Suppressor macrophage treated with lipopolysaccharide for 1 hour (primary cell): ENCODE data around the gene SCN3A.
A peak's percentile ranks its signal among the peaks of the same experiment; 100 is the strongest.

Source experiments
- DNase-seq, 3 donors: peaks; one replicate each; pipeline ENCODE4 v3.0.0-alpha.2; 2020 to 2022

The SCN3A gene

DNA sequence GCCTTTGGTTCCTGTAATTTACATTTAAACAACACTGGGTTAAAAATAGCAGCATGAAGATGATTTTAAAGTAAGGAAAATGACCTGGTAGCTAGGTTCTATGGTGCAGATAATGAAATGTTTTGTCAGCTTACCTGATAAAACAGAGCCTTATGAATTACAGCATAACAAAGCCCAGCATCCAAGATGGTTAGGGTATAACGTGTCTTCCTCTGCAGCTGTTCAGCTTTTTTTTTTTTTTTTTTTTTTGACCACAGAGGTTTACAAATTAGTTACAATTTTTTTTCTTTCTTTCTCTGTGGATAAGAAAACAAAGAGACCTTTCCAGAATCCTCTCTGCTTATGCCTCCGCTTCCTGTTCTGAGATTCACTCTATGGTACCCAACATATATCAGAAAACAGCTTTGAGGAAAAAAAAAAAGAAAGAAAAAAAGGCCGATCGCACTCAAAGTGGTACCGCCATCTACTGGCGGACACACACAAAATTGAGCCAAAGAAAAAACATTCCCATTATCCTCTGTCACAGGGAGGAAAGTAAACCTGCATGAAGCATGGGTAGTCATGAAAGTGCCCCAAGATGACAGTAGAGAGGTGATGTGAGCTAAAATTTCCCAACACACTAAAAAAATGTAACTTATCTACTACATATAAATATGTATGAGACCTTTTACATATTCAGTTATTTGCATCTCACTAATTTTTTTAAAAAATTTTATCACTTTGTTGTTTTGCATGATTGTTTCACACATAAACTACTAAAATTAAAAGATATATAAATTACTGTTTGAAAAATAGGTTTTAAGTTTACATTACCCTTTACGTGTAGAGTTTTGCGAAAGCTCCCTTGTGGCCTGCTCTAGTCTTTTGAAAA, at the start of gene SCN3A:
SCN3A (minus strand) TSS at position 362 of the 871 bp plus-strand sequence. CDS start 27,656 bp downstream, outside the sequence.
- peak; percentile 31 to 49 (median 49) for DNase-seq

DNA sequence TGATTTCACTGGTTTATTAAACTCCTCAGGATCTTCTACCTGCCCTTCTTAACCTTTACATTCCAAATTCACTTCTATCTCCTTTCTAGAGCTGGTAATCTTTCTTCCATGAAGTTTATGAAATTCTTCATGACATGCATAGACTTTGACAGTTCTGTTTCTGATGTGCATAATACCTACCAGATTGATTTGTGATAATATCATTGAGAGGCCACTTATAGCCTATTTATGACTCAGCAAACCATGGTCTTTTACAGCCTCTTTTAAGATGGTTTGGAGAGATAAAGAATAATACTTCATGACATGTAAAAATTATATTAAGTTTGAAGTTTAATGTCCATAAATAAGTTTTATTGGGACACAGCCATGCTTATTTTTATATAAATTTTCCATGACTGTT, 49.3 kb upstream of the SCN3A start:
- DNase-seq: no peak

GRCh38 chr2:165251366-165251765, 47.5 kb upstream of the SCN3A start:
- DNase-seq: no peak

DNA sequence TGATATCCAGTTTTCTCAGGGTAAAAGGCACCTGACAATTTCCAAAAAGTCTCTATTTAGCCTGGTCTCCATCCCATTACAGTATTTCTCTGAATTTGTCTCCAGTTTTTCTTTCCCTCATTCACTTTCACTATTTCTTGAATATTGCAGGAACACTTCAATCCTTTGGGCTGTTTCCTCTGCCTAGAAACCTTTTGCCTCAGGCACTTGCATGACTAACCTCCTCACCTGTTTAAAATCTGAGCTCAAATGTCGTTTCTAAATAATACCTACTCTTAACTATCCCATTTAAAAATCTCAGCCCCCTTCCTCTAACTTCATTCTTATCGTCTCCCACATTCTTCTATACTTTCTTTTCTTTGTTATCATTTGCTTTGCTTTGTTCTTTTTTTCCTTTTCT, 44.4 kb upstream of the SCN3A start:
- DNase-seq: no peak

DNA sequence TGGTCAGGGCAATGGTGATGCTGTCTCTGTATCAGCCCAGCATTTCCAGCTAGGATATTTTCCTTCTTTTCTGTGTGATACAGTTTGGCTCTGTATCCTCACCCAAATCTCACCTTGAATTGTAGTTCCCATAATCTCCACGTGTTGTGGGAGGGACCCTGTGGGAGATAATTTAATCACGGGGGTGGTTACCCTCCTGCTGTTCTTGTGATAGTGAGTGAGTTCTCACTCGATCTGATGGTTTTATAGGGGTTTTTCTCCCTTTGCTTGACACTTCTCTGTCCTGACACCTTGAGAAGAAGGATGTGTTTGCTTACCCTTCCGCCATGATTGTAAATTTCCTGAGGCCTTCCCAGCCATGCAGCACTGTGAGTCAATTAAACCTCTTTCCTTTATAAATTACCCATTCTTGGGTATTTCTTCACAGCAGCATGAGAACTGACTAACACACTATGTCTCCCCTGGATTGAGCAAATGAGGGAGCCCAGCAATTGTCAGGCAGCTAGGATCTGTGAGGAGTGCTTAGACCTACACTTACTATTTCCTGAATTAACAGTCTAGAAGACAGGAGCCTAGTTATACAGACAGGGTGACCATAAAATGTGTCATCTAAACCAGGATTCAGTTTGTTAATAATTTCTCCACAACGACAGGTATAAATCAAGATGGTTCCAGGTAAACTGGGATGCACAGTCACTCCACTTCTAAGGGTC, 41.4 kb upstream of the SCN3A start:
- DNase-seq: no peak

GRCh38 chr2:165240916-165241315, 37.1 kb upstream of the SCN3A start:
- no peak for DNase-seq

GRCh38 chr2:165239856-165240515, 36.1 kb upstream of the SCN3A start:
- no peak for DNase-seq

DNA sequence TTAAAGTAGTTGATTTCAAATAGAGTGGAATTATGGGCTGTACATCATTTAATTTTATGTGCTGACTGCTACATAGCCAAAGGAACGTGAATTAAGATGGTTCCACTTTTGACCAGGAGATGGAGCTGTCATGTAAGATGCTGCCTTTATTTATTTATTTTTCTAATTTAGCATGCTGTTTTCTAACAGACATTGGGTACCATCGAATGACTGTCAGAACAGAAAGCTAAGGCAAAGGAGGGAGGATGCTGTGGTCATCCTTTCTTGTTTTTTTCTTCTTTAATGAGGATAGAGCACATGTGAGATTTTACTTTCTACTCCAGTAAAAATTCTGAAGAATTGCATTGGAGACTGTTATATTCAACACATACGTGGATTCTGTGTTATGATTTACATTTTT, 35.4 kb upstream of the SCN3A start, which contains the start of gene SCN2A:
SCN2A (plus strand) TSS at position 185 of the 400 bp plus-strand sequence. CDS start 56,410 bp downstream, outside the sequence.
- DNase-seq: peak; percentile 46 to 63 (median 54)

DNA sequence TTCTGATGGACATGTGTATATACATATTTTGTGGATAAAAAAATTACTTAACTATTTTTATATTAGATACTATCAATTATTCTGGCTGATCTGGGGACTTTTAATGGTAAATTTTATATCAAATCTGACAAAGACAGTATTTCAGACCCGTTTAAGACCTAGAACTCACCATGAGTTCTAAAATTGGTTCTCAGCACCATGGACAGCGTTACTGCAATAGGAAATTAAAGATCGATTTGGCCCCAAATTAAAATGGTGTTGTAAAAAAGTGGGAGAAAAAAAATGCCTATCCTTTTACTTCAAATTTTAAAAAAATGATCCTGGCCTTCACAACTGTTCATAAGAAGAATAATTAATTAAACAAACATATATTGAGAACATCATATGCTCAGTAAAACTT, 34.4 kb upstream of the SCN3A start:
- DNase-seq: peak in 2 of 3 donors; percentile 19 to 26

DNA sequence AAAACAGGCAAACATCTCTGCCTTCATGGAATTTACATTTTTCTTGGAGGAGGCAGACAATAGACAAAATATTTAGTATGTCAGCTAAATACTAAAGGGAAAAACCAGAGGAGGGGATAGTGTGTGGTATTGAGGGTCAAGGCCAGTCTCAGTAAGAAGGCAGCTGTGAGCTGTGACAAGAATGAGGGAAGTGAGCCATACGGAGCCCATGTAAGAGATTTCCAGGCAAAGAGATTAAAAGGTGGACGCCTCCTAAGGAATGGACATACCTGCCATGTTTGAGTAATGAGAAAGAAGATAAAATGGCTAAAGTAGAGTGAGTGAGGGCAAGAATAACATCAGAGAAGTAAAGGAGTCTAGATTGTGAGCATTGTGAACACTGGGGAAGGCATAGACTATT, 33.2 kb upstream of the SCN3A start:
- DNase-seq: no peak

DNA sequence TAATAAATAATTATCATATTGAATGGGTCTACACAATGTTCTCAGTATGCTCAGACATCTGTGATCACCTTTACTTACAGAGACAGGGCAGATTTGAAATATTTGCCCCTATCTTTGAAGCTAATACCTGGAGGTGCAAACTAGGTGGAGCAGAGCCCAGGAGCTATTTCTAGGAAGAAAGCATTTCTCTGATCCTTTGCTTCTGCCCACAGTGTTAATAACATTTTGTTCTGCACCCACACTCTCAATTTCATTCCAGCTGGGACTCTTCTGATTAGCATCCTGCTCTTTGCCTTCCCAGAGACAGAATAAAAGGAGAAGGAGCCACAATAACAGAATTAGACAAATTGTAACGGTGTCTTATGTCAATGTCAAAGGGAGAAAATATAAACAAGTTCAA, 23.7 kb upstream of the SCN3A start:
- DNase-seq: no peak

GRCh38 chr2:165224941-165225340, 21.1 kb upstream of the SCN3A start:
- DNase-seq: no peak

GRCh38 chr2:165219481-165219880, 15.6 kb upstream of the SCN3A start:
- no peak for DNase-seq

DNA sequence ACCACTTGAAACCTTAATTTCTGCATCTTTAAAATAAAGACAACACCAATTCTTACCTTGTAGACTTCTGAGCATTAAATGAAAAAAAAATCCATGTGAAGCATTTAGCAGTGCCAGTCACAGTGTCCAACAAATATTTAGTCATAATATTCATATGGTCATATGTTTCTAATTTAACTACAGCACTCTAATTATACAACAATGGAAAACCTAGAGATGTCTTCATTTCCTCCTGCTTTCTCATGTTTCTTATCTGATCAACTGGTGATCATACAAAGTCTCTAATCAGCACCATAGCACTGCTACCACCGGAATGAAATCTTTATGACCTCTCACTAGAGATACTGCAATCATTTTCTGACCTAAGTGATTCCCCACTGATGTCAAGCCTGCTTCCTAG, 10.2 kb upstream of the SCN3A start:
- no peak for DNase-seq

- DNase-seq: no peak
These were observed 4.2 kb upstream of the SCN3A start for GRCh38 chr2:165208094-165208493.

GRCh38 chr2:165205865-165206264, 2.0 kb upstream of the SCN3A start:
- DNase-seq: no peak

DNA sequence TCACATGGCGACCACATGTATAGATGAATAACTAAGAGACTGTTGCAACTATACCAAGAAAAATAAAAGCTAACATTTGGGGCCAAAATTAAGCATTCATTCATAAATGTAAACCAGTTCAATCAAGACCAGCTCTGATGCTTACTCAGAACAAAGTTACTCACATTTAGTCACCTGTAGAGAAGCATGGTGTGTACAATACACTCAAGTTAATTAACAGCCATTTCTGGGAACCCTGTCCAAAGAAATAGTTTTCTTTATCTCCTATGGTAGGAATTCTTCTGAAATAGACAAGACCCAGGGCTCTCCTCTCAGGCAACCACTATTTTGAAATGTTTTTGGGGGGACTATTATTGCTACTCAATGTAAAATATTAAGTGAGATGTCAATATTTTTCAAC, 1.6 kb downstream of the SCN3A start:
- DNase-seq: no peak

GRCh38 chr2:165198181-165198580, 5.7 kb downstream of the SCN3A start:
- no peak for DNase-seq

DNA sequence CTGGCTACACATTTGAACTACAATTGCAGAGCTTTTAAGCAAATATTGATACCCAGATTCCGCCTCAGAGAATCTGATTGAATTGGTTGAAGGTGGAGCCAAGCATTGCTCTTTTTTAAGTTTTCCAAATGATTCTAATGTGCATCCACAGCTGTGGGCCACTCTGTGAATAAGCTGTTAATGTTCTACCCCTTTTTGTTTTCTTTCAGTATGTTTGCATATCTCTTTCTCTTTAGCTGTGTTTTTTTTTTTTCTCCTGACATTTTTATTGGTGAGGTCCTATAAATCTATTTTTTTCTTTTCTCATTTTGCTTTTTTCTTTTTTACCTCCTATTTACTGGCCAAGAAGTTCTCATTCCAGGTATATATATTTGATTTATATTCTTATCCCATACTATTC, 6.5 kb downstream of the SCN3A start:
- DNase-seq: no peak

DNA sequence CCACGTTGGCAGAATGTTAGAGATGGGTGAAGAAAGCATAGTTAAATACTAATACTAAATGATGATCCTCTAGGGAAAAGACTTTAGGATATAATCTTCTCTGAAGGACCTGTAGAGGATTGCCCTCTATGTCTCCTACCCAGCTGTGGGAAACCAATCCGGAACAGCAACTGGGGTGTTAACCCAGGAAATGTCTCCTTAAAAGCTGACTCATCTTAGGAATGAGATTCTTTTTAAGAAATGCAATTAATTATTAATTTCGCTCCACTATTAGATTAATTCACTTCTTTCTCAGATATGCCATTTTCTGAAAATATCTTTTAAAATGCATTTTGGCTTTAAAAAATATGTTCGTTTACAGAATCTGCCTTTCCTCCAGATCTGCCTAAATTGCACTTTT, 7.4 kb downstream of the SCN3A start:
- no peak for DNase-seq

GRCh38 chr2:165193178-165193777, 10.6 kb downstream of the SCN3A start:
- no peak for DNase-seq

DNA sequence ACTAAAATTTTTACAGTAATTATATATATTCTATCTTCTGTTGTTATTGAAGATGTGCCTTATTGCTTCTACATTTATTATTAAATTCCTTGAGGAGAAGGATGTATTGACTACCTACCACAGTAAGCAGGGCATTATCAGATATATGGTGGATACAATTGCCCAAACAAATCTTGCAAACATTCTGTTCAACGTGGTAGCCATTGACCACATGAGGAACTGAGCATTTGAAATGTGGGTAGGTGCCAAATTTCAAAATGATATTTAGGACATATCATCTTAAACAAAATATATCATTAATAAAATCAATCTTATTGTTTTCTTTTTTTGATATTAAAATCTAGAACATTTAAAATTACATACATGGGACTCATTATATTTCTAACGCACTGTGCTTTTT, 11.1 kb downstream of the SCN3A start:
- no peak for DNase-seq

GRCh38 chr2:165191096-165191728, 12.6 kb downstream of the SCN3A start:
- no peak for DNase-seq
